PC-9 (cell line): ENCODE results near the gene EEF1A1.

Experiments used
- CTCF ChIP-seq: fragments of 200-600 bp; sonication (generic); conservative IDR thresholded peaks from 2 replicates; pipeline ENCODE4 v1.6.1; 2017; ENCODE audit warnings: mixed run types, antibody characterized with exemption, mild to moderate bottlenecking, moderate library complexity
- EZH2 ChIP-seq: fragments of 200-600 bp; sonication (generic); IDR thresholded peaks from 2 replicates; pipeline ENCODE4 v1.8.0; 2017; ENCODE audit warnings: antibody characterized with exemption, low read depth

DNA sequence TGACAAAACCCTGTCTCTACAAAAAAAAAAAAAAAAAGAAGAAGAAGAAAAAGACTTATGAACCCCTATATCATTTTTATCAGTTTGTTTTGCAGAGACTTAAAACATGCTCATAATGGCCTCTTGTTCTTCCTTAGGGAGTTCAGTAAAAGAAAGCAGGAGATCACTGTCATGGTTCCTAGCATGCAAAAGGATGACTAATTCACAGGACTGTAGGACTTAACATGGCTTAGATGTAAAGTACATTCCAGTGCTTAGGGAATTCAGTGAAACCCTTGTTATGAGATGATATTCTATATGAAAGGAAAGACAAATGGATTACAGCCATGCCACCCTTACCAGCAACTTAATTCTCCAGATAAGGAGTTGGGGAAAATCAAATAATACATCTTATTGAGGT is 29.5 kb downstream of the EEF1A1 start:
- no peak for TF ChIP-seq CTCF
- no peak for TF ChIP-seq EZH2
